Left ventricle myocardium inferior (tissue), 1 donor: ENCODE results near the gene RARG. TPM values are rescaled to one million over a fixed set of nuclear protein-coding genes. Genes with fewer than 3 reads are reported as not detected.
A peak's percentile ranks its signal among the peaks of the same experiment; 100 is the strongest.
"Not testable (repeated sequence)": the region's sequence is repeated elsewhere in the genome, so short reads cannot be mapped to it uniquely, and the experiment has no call there.

Experiments
- DNase-seq: peaks from one replicate; pipeline ENCODE4 v3.0.0-alpha.2; 2020
- H3K27ac ChIP-seq: fragments of 200-600 bp; replicated peaks from 2 replicates; pipeline ENCODE4 v1.8.0; 2021
- H3K27me3 ChIP-seq: fragments of 200-600 bp; 2 replicates; pipeline ENCODE4 v1.8.0; 2021; ENCODE audit warnings: low read depth
- H3K36me3 ChIP-seq: fragments of 200-600 bp; 2 replicates; pipeline ENCODE4 v1.8.0; 2021
- H3K4me1 ChIP-seq: fragments of 200-600 bp; 2 replicates; pipeline ENCODE4 v1.8.0; 2021
- H3K4me3 ChIP-seq: fragments of 200-600 bp; 2 replicates; pipeline ENCODE4 v1.8.0; 2021; ENCODE audit warnings: mild to moderate bottlenecking, moderate library complexity
- H3K9me3 ChIP-seq: fragments of 200-600 bp; replicated peaks from 2 replicates; pipeline ENCODE4 v1.8.0; 2021
- CTCF ChIP-seq: fragments of 200-600 bp; IDR thresholded peaks from 2 replicates; pipeline ENCODE4 v1.8.0; 2021; ENCODE audit warnings: antibody characterized with exemption, mild to moderate bottlenecking, borderline replicate concordance
- intact Hi-C: fragments of 100-400 bp; cut with micrococcal nuclease; formaldehyde crosslinking; loops from one replicate; pipeline ENCODE4 v1.11.0; 2022
- total RNA-seq: library from RNA; stranded (reverse); fragmentation: NEBNext Ultra II Directional; extraction: Animal tissue kit (Norgen Biotek cat#: 25700); gene quantifications from one replicate; pipeline ENCODE4 v1.2.1, GENCODE V29; 2021
- donor health status: DM: no; HTN: yes; CAD: no; lungs with severe emphysema.

RARG gene
- total RNA-seq, 1 donor from 2014 or later = 14.9 TPM

GRCh38 chr12:53181935-53182334 is 50.1 kb downstream of the RARG start:
- H3K4me1 ChIP-seq = peaks cover 58% of the 10 kb centered on the region
- DNase-seq = no peak
- no peaks in the 10 kb centered on the region for H3K27me3 ChIP-seq
- no peak for TF ChIP-seq CTCF
- intact Hi-C loops = no loop called here
- peak overlapping the region; percentile 98 for H3K27ac ChIP-seq
- peaks cover 52% of the 10 kb centered on the region for H3K36me3 ChIP-seq
- peak overlapping the region; percentile 84 for H3K4me3 ChIP-seq
- H3K9me3 ChIP-seq = no peaks in the 10 kb centered on the region

DNA sequence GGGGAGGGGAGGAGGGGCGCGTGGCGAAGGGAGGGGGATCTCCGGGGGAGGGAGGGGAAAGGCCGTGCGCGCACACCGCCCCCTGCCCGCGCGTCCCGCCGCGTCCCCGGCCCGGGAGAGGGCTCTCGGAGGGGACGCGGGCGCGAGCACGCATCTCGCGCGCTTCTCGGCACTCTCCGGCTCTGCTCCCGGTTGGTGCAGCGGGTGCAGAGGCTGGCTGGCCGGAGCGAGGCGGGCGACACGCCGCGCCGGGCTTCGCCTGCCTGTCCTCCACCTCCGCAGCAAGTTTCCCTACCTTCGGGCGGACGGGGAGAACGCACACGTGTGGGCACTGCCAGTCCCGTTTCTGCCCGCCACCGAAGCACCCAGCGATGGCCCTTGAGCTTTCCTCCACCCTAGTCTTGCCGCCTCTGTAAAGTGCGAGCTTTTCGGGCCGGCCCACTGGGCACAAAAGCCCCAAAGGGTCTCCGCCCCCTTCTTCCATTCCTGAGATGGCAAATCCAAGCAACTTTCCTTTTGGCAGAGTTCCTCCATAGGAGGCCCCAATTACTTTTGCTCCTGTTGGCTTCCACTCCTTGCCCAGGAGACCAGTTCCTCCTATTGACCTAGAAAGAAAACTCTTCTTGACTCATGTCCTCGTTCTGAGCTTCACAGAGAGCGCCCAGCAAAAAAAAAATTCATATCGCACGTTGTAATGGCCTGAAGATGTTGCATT is 50.9 kb downstream of the RARG start:
- peaks cover 43% of the 10 kb centered on the region for H3K36me3 ChIP-seq
- DNase-seq = peak; percentile 80
- H3K27ac ChIP-seq = peak overlapping the region; percentile 98
- intact Hi-C loops = no loop called here
- H3K4me3 ChIP-seq = peak overlapping the region; percentile 84
- no peak for TF ChIP-seq CTCF
- no peaks in the 10 kb centered on the region for H3K9me3 ChIP-seq
- H3K27me3 ChIP-seq = no peaks in the 10 kb centered on the region
- H3K4me1 ChIP-seq = peaks cover 58% of the 10 kb centered on the region

DNA sequence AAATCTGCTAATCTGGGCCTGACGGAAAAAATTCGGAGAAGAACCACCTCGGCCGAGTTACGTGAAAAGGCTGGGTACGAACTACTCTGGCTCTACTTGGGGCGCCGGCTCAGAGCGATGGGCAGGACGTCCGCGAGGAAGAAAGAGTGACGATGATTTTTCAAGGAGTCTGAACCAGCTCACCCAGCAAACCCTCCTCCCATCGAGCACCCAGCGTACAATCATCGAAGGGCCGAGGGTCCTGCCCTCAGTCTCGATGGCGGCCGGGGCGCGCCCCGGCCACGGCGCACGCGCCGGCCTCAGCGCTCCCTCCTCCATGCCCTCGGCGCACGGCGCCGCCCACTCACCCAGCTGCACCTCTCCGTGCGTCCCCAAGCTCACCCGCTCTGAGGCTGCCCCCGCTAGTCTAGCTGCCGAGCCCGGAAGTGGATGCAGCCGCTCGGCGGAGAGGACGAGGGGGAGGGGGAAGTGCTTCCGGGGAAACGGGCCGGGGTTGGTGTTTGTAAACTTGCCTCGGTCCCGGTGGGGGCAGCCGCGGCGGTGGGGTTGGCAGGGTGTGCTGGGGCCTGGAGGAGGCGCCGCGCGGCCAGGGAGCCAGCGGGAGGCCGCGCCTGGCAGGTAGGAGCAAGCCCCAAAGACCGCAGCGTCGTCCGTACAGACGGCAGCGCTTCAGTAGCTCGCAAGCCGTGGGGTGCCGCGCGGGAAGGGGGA is 51.6 kb downstream of the RARG start, which contains the start of the genes CSAD and ZNF740:
Gene CSAD, minus strand, starts transcription at position 706 of the 711 bp plus-strand sequence. CDS start 7,455 bp downstream, outside the sequence.
Gene ZNF740, plus strand, starts transcription at position 503 of the 711 bp plus-strand sequence. CDS start 1,262 bp downstream, outside the sequence.
- Histone ChIP-seq H3K27ac (peak within 1 kb of the TSS; percentile 98), H3K36me3 (peaks cover 36% of the 10 kb centered on the region), H3K4me3 (peak within 1 kb of the TSS; percentile 84), H3K9me3 (no peaks in the 10 kb centered on the region), H3K27me3 (no peaks in the 10 kb centered on the region), H3K4me1 (peaks cover 59% of the 10 kb centered on the region)
- peak; percentile 98 for DNase-seq
- TF ChIP-seq CTCF = no peak
- intact Hi-C loops = no loop called here

DNA sequence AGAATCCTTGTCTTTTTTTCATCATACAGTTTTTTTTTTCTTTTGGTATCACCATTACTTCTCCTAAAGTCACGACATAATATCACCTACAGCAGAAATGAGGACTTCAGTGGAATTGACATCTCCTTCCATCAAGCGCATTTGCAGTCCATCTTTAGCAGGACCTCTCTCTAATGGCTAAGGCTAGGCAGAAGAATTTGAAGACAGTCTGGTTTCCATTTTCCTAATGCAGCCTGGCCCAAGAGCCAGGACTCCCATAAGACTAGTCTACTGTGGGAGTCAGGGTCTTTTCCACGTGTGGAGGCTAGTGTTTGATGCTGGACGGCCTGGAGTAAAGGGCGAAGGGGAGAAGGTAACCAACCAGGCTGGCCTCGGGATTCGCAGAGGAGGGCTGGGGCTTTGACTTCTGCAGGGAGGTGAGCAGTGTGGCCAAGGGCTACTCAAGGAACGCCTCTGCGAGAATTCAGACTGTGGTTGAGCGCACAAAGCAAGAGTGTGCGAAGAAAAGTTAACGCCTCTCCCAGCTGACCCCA is 52.3 kb downstream of the RARG start:
- TF ChIP-seq CTCF = no peak
- DNase-seq = no peak
- Histone ChIP-seq H3K4me1 (peaks cover 63% of the 10 kb centered on the region), H3K27me3 (no peaks in the 10 kb centered on the region), H3K27ac (peak overlapping the region; percentile 98), H3K9me3 (no peaks in the 10 kb centered on the region), H3K4me3 (peak overlapping the region; percentile 84), H3K36me3 (peaks cover 30% of the 10 kb centered on the region)
- intact Hi-C loops = no loop called here

GRCh38 chr12:53178803-53179202 is 53.2 kb downstream of the RARG start:
- Histone ChIP-seq H3K4me1 (peaks cover 54% of the 10 kb centered on the region), H3K36me3 (peaks cover 24% of the 10 kb centered on the region), H3K27ac (peak overlapping the region; percentile 98)
- intact Hi-C loops, DNase-seq, H3K27me3 ChIP-seq, H3K9me3 ChIP-seq, H3K4me3 ChIP-seq: not testable (repeated sequence)

DNA sequence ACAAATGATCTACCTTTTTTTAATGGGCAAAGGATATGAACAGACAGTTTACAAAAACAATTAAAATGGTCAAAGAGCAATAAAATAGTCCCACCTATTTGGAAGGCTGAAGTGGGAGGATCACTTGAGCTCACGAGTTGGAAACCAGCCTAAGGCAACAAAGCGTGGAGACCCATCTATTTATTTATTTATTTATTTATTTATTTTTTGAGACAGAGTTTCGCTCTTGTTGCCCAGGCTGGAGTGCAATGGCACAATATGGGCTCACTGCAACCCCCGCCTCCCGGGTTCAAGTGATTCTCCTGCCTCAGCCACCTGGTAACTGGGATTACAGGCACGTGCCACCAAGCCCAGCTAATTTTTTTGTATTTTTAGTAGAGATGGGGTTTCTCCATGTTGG is 54.6 kb downstream of the RARG start:
- H3K27me3 ChIP-seq, intact Hi-C loops, H3K4me3 ChIP-seq, H3K27ac ChIP-seq, H3K9me3 ChIP-seq, DNase-seq: not testable (repeated sequence)
- peaks cover 20% of the 10 kb centered on the region for H3K36me3 ChIP-seq
- H3K4me1 ChIP-seq = peaks cover 40% of the 10 kb centered on the region
